Measurements from ENCODE around the gene HS3ST3B1. TPM values are rescaled to one million over a fixed set of nuclear protein-coding genes. Genes with fewer than 3 reads are reported as not detected.

HS3ST3B1 gene
- total RNA-seq, 2 donors from 2014 or later = 0.99 to 1.6 TPM

- intact Hi-C loops (cut with DNase I) = loop anchor here (5.0 kb wide), 1 partner anchor 693 kb away; the partner anchor contains the start of gene HS3ST3A1
- H3K36me3 ChIP-seq (replicated peaks in 1 of 2; ENCODE audit: insufficient read depth in 1 of 2, low read depth in 2 of 2) = no peaks in the 10 kb centered on the region
- no peaks in the 10 kb centered on the region for H3K9me3 ChIP-seq
- peaks cover 30% of the 10 kb centered on the region for H3K4me1 ChIP-seq
- TF ChIP-seq POLR2A (IDR thresholded peaks at IDR 0.05) = no peak
- no peak for TF ChIP-seq CTCF (IDR thresholded peaks at IDR 0.05)
- WGBS, 2 donors = 29 to 32% methylated on average over 20 of the region's 20 CpGs
- no peak overlapping the region for H3K4me3 ChIP-seq
- H3K27ac ChIP-seq = no peak overlapping the region
- no peak for DNase-seq
- ATAC-seq = no peak
- H3K27me3 ChIP-seq = peaks cover 0 to 27% of the 10 kb centered on the region in 2 donors
Measured at GRCh38 chr17:14294876-14295275, 6.0 kb upstream of the HS3ST3B1 start.

GRCh38 chr17:14295676-14296075 lies 5.2 kb upstream of the HS3ST3B1 start:
- intact Hi-C loops (cut with DNase I) = loop anchor here (5.0 kb wide), 1 partner anchor 693 kb away; the partner anchor contains the start of gene HS3ST3A1
- no peak overlapping the region for H3K4me3 ChIP-seq
- WGBS, 2 donors = 66 to 67% methylated on average over 8 to 9 of the region's 9 CpGs
- no peak for TF ChIP-seq POLR2A (IDR thresholded peaks at IDR 0.05)
- TF ChIP-seq CTCF (IDR thresholded peaks at IDR 0.05) = no peak
- H3K36me3 ChIP-seq (replicated peaks in 1 of 2; ENCODE audit: insufficient read depth in 1 of 2, low read depth in 2 of 2) = no peaks in the 10 kb centered on the region
- DNase-seq (no peak), ATAC-seq (no peak)
- no peak overlapping the region for H3K27ac ChIP-seq
- peaks cover 0 to 27% of the 10 kb centered on the region in 2 donors for H3K27me3 ChIP-seq
- H3K9me3 ChIP-seq = no peaks in the 10 kb centered on the region
- H3K4me1 ChIP-seq = peaks cover 37% of the 10 kb centered on the region

- 53 to 55% methylated on average over 9 to 12 of the region's 12 CpGs for WGBS, 2 donors
- ATAC-seq (no peak), DNase-seq (no peak)
- no peaks in the 10 kb centered on the region for H3K9me3 ChIP-seq
- no peak overlapping the region for H3K4me3 ChIP-seq
- H3K36me3 ChIP-seq (replicated peaks in 1 of 2; ENCODE audit: insufficient read depth in 1 of 2, low read depth in 2 of 2) = no peaks in the 10 kb centered on the region
- TF ChIP-seq POLR2A (IDR thresholded peaks at IDR 0.05) (no peak), CTCF (IDR thresholded peaks at IDR 0.05) (no peak)
- no peak overlapping the region for H3K27ac ChIP-seq
- intact Hi-C loops (cut with DNase I) = loop anchor here (5.0 kb wide), 1 partner anchor 694 kb away; the partner anchor contains the start of gene HS3ST3A1
- H3K27me3 ChIP-seq = peaks cover 0 to 27% of the 10 kb centered on the region in 2 donors
- H3K4me1 ChIP-seq = peaks cover 41% of the 10 kb centered on the region
Measured at GRCh38 chr17:14296166-14296910, 4.5 kb upstream of the HS3ST3B1 start.

- WGBS, 2 donors = 0 to 2% methylated on average over 10 to 63 of the region's 63 CpGs
- ATAC-seq = no peak
- Histone ChIP-seq H3K4me3 (peak overlapping the region in 1 of 2 donors; percentile 9), H3K36me3 (replicated peaks in 1 of 2; ENCODE audit: insufficient read depth in 1 of 2, low read depth in 2 of 2) (no peaks in the 10 kb centered on the region), H3K27ac (no peak overlapping the region), H3K27me3 (peaks cover 0 to 27% of the 10 kb centered on the region in 2 donors), H3K9me3 (no peaks in the 10 kb centered on the region), H3K4me1 (peaks cover 50% of the 10 kb centered on the region)
- peak in 3 of 4 donors; percentile 27 to 60 (median 39) for DNase-seq
- TF ChIP-seq POLR2A (IDR thresholded peaks at IDR 0.05) = no peak
- peak in 3 of 7 experiments; percentile 23 to 48 (median 23) for TF ChIP-seq CTCF (IDR thresholded peaks at IDR 0.05)
- intact Hi-C loops (cut with DNase I) = loop anchor here (5.0 kb wide), 1 partner anchor 695 kb away; the partner anchor contains the start of gene HS3ST3A1
Measured at GRCh38 chr17:14297161-14297851, 3.6 kb upstream of the HS3ST3B1 start.

Data from body of pancreas (tissue), 4 donors.